ENCODE measurements around the gene C10orf90. TPM values are rescaled to one million over a fixed set of nuclear protein-coding genes. Genes with fewer than 3 reads are reported as not detected.
A peak's percentile ranks its signal among the peaks of the same experiment; 100 is the strongest.
"Not testable (repeated sequence)": the region's sequence is repeated elsewhere in the genome, so short reads cannot be mapped to it uniquely, and the experiment has no call there.

Gene C10orf90
- total and polyA plus RNA-seq, 2 experiments from 2014 or later, result not detected

DNA sequence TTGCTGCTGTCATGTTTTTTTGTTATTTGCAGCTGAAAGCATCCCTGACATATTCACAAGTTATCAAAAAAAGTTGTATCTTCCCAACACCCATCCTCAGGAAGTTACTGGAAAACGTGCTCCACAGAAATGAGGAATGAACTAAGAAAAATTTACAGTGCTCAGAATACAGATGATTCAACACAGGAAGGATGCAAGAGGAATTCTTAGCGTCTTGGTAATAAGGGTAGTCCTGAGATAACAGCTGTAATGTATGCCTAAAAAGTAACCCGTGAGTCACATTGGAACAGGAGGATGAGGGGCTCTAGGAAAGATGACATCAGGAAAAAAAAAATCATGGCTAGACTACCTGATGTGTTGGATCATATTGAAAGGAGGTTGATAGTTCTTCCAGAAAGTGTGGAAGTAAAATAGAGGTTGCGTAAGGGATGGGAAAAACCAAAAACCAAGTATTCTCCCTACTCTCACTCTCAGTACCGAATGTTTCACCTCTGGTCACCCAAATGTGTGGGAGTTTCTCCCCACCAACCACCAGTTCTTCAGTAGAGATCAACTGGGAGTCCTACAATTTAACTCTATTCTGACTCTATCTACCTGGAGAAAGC, 286.1 kb downstream of the C10orf90 start:
- no peaks in the 10 kb centered on the region for H3K9me3 ChIP-seq (ENCODE audit: low read depth)
- no peak overlapping the region for H3K27ac ChIP-seq
- TF ChIP-seq, protein P1, sequence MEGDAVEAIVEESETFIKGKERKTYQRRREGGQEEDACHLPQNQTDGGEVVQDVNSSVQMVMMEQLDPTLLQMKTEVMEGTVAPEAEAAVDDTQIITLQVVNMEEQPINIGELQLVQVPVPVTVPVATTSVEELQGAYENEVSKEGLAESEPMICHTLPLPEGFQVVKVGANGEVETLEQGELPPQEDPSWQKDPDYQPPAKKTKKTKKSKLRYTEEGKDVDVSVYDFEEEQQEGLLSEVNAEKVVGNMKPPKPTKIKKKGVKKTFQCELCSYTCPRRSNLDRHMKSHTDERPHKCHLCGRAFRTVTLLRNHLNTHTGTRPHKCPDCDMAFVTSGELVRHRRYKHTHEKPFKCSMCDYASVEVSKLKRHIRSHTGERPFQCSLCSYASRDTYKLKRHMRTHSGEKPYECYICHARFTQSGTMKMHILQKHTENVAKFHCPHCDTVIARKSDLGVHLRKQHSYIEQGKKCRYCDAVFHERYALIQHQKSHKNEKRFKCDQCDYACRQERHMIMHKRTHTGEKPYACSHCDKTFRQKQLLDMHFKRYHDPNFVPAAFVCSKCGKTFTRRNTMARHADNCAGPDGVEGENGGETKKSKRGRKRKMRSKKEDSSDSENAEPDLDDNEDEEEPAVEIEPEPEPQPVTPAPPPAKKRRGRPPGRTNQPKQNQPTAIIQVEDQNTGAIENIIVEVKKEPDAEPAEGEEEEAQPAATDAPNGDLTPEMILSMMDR (IDR thresholded peaks at IDR 0.05; ENCODE audit: low read depth, low read length), result no peak
- H3K36me3 ChIP-seq, result no peaks in the 10 kb centered on the region
- DNase-seq (ENCODE audit: low read depth in 1 of 2, low spot score in 1 of 2), result peak in 1 of 2 donors; percentile 66
- H3K27me3 ChIP-seq, result peaks cover 23% of the 10 kb centered on the region
- H3K4me1 ChIP-seq (ENCODE audit: low read depth), result no peaks in the 10 kb centered on the region
- no peak overlapping the region for H3K4me3 ChIP-seq

DNA sequence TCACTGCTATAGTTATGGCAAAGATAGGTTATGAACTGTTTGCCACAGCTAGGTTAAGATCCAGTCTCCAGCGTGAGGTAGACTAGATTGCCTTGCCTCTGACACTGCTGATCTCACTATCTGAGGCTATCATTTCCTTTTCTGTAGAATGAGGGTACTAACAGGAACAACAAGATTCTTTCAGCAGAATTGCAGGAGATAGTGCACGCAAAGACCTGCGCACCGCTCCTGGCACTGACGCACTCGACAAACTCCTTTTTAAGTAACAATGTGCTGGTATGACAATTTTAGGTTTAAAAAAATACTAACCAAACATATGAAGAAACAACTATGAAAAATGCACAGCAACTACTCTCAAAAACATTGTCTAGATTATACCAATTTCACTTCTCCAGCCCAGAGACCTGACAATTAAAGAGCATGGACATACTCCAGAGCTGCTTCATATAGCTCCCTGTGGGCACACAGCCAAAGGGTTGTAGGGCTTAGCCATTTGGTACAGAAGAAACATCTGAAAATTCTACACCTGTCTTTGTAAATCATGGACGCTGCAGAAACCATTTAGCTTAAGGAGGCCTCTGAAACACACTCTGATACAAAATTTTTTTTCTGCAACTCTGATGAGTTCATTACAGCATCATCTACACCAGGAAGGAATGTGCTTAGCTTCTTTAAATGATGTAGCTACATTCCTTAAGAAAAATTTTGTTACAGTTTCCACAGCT, 290.0 kb downstream of the C10orf90 start:
- TF ChIP-seq, protein P1 (IDR thresholded peaks at IDR 0.05; ENCODE audit: low read depth, low read length), result no peak
- no peak overlapping the region for H3K27ac ChIP-seq
- H3K9me3 ChIP-seq (ENCODE audit: low read depth), result no peaks in the 10 kb centered on the region
- no peaks in the 10 kb centered on the region for H3K27me3 ChIP-seq
- no peak overlapping the region for H3K4me3 ChIP-seq
- H3K36me3 ChIP-seq, result no peaks in the 10 kb centered on the region
- no peak for DNase-seq (ENCODE audit: low read depth in 1 of 2, low spot score in 1 of 2)
- H3K4me1 ChIP-seq (ENCODE audit: low read depth), result no peaks in the 10 kb centered on the region

DNA sequence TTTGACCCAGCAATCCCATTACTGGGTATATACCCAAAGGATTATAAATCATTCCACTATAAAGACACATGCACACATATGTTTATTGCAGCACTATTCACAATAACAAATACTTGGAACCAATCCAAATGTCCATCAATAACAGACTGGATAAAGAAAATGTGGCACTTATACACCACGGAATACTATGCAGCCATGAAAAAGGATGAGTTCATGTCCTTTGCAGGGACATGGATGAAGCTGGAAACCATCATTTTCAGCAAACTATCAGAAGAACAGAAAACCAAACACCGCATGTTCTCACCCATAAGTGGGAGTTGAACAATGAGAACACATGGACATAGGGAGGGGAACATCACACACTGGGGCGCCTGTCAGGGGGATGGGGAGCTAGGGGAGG, 291.3 kb downstream of the C10orf90 start:
- not testable (repeated sequence) for H3K9me3 ChIP-seq (ENCODE audit: low read depth); DNase-seq (ENCODE audit: low read depth in 1 of 2, low spot score in 1 of 2); H3K27ac ChIP-seq; H3K4me1 ChIP-seq (ENCODE audit: low read depth); H3K27me3 ChIP-seq; H3K36me3 ChIP-seq; H3K4me3 ChIP-seq

DNA sequence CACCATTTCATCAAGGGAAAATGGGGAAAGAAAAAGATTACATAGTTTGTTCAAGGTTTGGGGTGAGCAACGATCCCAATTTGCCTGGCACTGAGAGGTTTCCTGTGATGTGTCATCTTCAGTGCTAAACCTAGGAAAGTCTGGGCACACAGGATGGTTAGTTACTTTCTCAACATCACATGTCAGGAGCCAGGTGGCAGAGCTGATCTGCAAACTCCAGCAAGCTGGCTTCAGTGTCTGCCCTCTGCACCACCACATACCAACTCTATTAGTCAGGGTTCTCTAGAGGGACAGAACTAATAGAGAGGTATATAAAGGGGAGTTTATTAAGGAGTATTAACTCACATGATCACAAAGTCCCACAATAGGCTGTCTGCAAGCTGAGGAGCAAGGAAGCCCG, 293.5 kb downstream of the C10orf90 start:
- no peak overlapping the region for H3K4me3 ChIP-seq
- H3K36me3 ChIP-seq, result no peaks in the 10 kb centered on the region
- no peak for DNase-seq (ENCODE audit: low read depth in 1 of 2, low spot score in 1 of 2)
- no peaks in the 10 kb centered on the region for H3K4me1 ChIP-seq (ENCODE audit: low read depth)
- H3K9me3 ChIP-seq (ENCODE audit: low read depth), result no peaks in the 10 kb centered on the region
- no peaks in the 10 kb centered on the region for H3K27me3 ChIP-seq
- TF ChIP-seq, protein P1 (IDR thresholded peaks at IDR 0.05; ENCODE audit: low read depth, low read length), result no peak
- no peak overlapping the region for H3K27ac ChIP-seq

DNA sequence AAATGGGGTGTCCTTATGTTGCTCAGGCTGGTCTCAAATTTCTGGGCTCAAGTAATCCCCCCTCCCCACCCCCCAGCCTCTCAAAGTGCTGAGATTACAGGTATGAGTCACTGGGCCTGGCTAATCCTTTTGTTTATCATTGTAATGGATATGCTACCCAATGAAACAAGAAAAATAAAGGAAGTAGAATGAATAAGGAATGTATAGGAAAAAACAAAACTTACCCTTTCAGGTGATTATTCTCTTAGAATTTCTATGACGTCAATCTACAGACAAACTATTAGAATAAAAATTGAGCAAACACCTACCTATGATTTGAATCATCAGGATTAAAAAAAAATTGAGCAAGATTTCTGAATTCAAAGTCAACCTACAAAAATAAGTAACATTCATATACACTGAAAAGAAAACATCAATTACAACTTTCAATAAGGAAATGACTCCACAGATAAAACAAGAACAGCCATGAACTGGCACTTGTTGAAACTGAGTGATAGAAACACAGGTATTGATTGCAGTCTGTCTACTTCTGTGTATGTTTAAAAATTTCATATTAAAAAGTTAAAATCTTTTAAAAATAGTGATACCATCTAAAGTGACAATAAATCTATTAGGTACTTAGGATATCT, 294.5 kb downstream of the C10orf90 start:
- Histone ChIP-seq H3K4me3 (no peak overlapping the region), H3K4me1 (ENCODE audit: low read depth) (no peaks in the 10 kb centered on the region), H3K9me3 (ENCODE audit: low read depth) (no peaks in the 10 kb centered on the region), H3K36me3 (no peaks in the 10 kb centered on the region), H3K27ac (no peak overlapping the region), H3K27me3 (no peaks in the 10 kb centered on the region)
- no peak for DNase-seq (ENCODE audit: low read depth in 1 of 2, low spot score in 1 of 2)
- TF ChIP-seq, protein P1 (IDR thresholded peaks at IDR 0.05; ENCODE audit: low read depth, low read length), result no peak

DNA sequence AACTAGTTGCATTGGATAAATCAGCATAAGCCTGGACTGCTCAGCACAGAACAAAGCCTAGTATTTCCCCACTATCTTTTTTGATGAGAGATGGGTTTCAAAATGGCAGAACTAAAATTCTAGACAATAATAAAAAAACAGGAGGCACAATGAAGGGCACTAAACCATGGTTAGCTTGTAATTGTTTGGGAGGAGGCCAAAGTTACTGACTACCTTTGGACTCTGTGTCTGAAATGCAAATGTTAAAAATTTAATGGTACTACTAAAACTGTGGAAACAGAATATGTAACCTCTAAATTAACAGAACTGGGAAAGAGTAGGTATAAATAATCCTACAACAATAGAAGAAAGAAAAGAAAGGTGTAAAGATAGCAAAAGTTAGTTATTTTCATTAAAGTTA, 295.2 kb downstream of the C10orf90 start:
- DNase-seq (ENCODE audit: low read depth in 1 of 2, low spot score in 1 of 2), result no peak
- Histone ChIP-seq H3K36me3 (no peaks in the 10 kb centered on the region), H3K27me3 (no peaks in the 10 kb centered on the region), H3K4me1 (ENCODE audit: low read depth) (no peaks in the 10 kb centered on the region), H3K27ac (no peak overlapping the region), H3K4me3 (no peak overlapping the region), H3K9me3 (ENCODE audit: low read depth) (no peaks in the 10 kb centered on the region)
- TF ChIP-seq, protein P1 (IDR thresholded peaks at IDR 0.05; ENCODE audit: low read depth, low read length), result no peak

All from cardiac muscle cell (in vitro differentiated cells and primary cell).